ENCODE results near the gene BCAS1. TPM values are rescaled to one million over a fixed set of nuclear protein-coding genes. Genes with fewer than 3 reads are reported as not detected.

Gene BCAS1
- total RNA-seq, 1 experiment from 2014 or later, result 4.0 TPM

GRCh38 chr20:53960579-53961272 lies 109.7 kb downstream of the BCAS1 start:
- H3K4me2 ChIP-seq, result no peak overlapping the region
- CTCF ChIA-PET, result no interaction called here
- TF ChIP-seq EZH2 (IDR thresholded peaks at IDR 0.05; ENCODE audit: low read depth) (no peak), CTCF (conservative IDR thresholded peaks at IDR 0.05) (no peak)
- no peaks in the 10 kb centered on the region for H3K4me1 ChIP-seq (replicated peaks; ENCODE audit: insufficient read depth)
- H3K27ac ChIP-seq, result no peak overlapping the region
- H3K36me3 ChIP-seq (ENCODE audit: low read depth), result no peaks in the 10 kb centered on the region
- no peaks in the 10 kb centered on the region for H3K79me2 ChIP-seq (ENCODE audit: low read depth)
- H3K27me3 ChIP-seq (ENCODE audit: insufficient read depth, low read depth), result no peaks in the 10 kb centered on the region
- H4K20me1 ChIP-seq (ENCODE audit: insufficient read depth), result no peaks in the 10 kb centered on the region
- intact Hi-C loops (cut with micrococcal nuclease; ENCODE audit: unreplicated experiment), result no loop called here
- POLR2A ChIA-PET (ENCODE audit: unreplicated experiment), result interaction anchor here (0.7 kb wide), 1 partner anchor 253 kb away, joined by 3 read pairs; no protein-coding TSS in a partner anchor
- no peaks in the 10 kb centered on the region for H3F3A ChIP-seq (ENCODE audit: insufficient read depth, low read depth)
- H3K4me3 ChIP-seq, result no peak overlapping the region
- H3K9me3 ChIP-seq (ENCODE audit: insufficient read depth, low read depth), result 0 out of 2 replicates have a peak, but pooled peaks cover 5% of the 10 kb centered on the region
- no TSS peak for BruUV-seq (replicated peaks)
- DNase-seq, result peak in 1 of 2 experiments; percentile 28
- no peak overlapping the region for H2AFZ ChIP-seq
- H3K9me2 ChIP-seq (ENCODE audit: insufficient read depth), result no peaks in the 10 kb centered on the region

DNA sequence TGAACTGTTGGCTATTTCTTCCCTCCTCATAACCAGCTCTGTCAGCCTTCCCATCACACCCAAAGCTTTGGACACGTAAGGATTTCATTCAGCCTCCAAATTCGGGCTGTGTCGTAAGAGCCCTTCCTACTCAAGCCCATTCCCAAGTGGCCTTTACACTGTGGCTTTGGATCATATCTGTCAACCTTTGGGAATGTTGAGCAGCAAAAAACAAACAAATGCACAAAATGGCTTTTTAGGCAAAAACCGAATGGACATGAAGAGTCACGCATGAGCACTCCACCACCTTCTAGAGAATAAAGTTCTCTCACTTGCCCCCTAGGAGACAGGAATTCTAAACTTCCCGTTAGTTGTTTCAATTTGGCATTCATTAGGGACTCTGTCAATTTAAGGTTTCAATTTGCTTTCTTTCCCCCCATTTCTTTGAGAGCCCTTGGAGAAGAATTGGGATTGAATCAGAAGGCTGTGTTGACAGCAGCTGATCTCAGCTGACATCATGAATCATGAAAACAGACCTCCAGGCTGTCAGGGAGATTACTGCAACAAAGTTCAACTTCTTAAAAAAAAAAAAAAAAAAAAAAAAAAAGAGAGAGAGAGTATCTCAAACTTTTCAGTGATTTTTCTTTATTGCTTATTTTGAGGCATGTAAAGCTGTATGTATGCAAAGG lies 110.3 kb downstream of the BCAS1 start:
- H3K4me1 ChIP-seq (replicated peaks; ENCODE audit: insufficient read depth), result no peaks in the 10 kb centered on the region
- ChIA-PET POLR2A (ENCODE audit: unreplicated experiment) (no interaction called here), CTCF (no interaction called here)
- DNase-seq, result peak in 1 of 2 experiments; percentile 31
- H3K4me2 ChIP-seq, result no peak overlapping the region
- 0 out of 2 replicates have a peak, but pooled peaks cover 5% of the 10 kb centered on the region for H3K9me3 ChIP-seq (ENCODE audit: insufficient read depth, low read depth)
- no peaks in the 10 kb centered on the region for H3K36me3 ChIP-seq (ENCODE audit: low read depth)
- H3K9me2 ChIP-seq (ENCODE audit: insufficient read depth), result no peaks in the 10 kb centered on the region
- TF ChIP-seq EZH2 (IDR thresholded peaks at IDR 0.05; ENCODE audit: low read depth), result no peak
- TF ChIP-seq CTCF (conservative IDR thresholded peaks at IDR 0.05), result no peak
- H3K79me2 ChIP-seq (ENCODE audit: low read depth), result no peaks in the 10 kb centered on the region
- H3K27ac ChIP-seq, result no peak overlapping the region
- no peak overlapping the region for H2AFZ ChIP-seq
- H3F3A ChIP-seq (ENCODE audit: insufficient read depth, low read depth), result no peaks in the 10 kb centered on the region
- intact Hi-C loops (cut with micrococcal nuclease; ENCODE audit: unreplicated experiment), result no loop called here
- H4K20me1 ChIP-seq (ENCODE audit: insufficient read depth), result no peaks in the 10 kb centered on the region
- H3K4me3 ChIP-seq, result no peak overlapping the region
- BruUV-seq (replicated peaks), result no TSS peak
- H3K27me3 ChIP-seq (ENCODE audit: insufficient read depth, low read depth), result no peaks in the 10 kb centered on the region

DNA sequence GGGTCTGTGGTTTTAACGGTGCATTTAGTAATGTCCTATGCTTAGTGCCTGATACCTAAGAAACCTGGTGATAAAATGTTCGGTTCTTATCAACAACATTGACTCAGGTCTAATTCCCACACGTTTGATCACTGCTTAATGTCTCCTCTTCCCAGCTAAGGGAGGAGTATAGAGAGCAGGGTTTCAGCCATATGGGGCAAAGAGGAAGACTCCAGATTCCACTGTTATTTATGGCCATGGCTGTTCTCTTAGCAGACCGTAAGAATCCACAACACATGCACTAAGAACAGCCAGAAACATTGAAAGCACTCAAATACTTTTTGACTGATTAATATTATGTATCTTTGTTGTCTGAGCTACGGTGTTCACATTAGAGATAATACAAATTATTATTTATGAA lies 112.1 kb downstream of the BCAS1 start:
- H3K36me3 ChIP-seq (ENCODE audit: low read depth), result no peaks in the 10 kb centered on the region
- BruUV-seq (replicated peaks), result no TSS peak
- H2AFZ ChIP-seq, result no peak overlapping the region
- CTCF ChIA-PET, result no interaction called here
- TF ChIP-seq CTCF (conservative IDR thresholded peaks at IDR 0.05) (no peak), EZH2 (IDR thresholded peaks at IDR 0.05; ENCODE audit: low read depth) (no peak)
- intact Hi-C loops (cut with micrococcal nuclease; ENCODE audit: unreplicated experiment), result no loop called here
- DNase-seq, result no peak
- H3K4me3 ChIP-seq, result no peak overlapping the region
- no peaks in the 10 kb centered on the region for H3K79me2 ChIP-seq (ENCODE audit: low read depth)
- no peaks in the 10 kb centered on the region for H3F3A ChIP-seq (ENCODE audit: insufficient read depth, low read depth)
- no peak overlapping the region for H3K27ac ChIP-seq
- POLR2A ChIA-PET (ENCODE audit: unreplicated experiment), result no interaction called here
- H3K4me1 ChIP-seq (replicated peaks; ENCODE audit: insufficient read depth), result no peaks in the 10 kb centered on the region
- H3K4me2 ChIP-seq, result no peak overlapping the region
- H3K27me3 ChIP-seq (ENCODE audit: insufficient read depth, low read depth), result no peaks in the 10 kb centered on the region
- H3K9me3 ChIP-seq (ENCODE audit: insufficient read depth, low read depth), result 0 out of 2 replicates have a peak, but pooled peaks cover 5% of the 10 kb centered on the region
- H3K9me2 ChIP-seq (ENCODE audit: insufficient read depth), result no peaks in the 10 kb centered on the region
- no peaks in the 10 kb centered on the region for H4K20me1 ChIP-seq (ENCODE audit: insufficient read depth)
